ENCODE results near the gene TOM1L2. TPM values are rescaled to one million over a fixed set of nuclear protein-coding genes. Genes with fewer than 3 reads are reported as not detected.
"Not testable (repeated sequence)": the region's sequence is repeated elsewhere in the genome, so short reads cannot be mapped to it uniquely, and the experiment has no call there.

Gene TOM1L2
- total RNA-seq, 2 donors from 2014 or later = 16.3 to 19.8 TPM

- no peak overlapping the region for H3K27ac Mint-ChIP-seq
- DNase-seq (ENCODE audit: low spot score in 2 of 2) = no peak
- no peaks in the 10 kb centered on the region for H3K36me3 Mint-ChIP-seq
- no peaks in the 10 kb centered on the region for H3K9me3 Mint-ChIP-seq
- ATAC-seq = no peak
These were observed 31.2 kb downstream of the TOM1L2 start for GRCh38 chr17:17941015-17941414.

- H3K27ac Mint-ChIP-seq = no peak overlapping the region
- no peak for DNase-seq (ENCODE audit: low spot score in 2 of 2)
- no peaks in the 10 kb centered on the region for H3K9me3 Mint-ChIP-seq
- H3K36me3 Mint-ChIP-seq = no peaks in the 10 kb centered on the region
- no peak for ATAC-seq
These were observed 31.7 kb downstream of the TOM1L2 start for GRCh38 chr17:17940441-17940911.

GRCh38 chr17:17939941-17940340, 32.3 kb downstream of the TOM1L2 start:
- not testable (repeated sequence) for ATAC-seq; H3K27ac Mint-ChIP-seq; H3K9me3 Mint-ChIP-seq; DNase-seq (ENCODE audit: low spot score in 2 of 2); H3K36me3 Mint-ChIP-seq

- H3K36me3 Mint-ChIP-seq = no peaks in the 10 kb centered on the region
- ATAC-seq (no peak), DNase-seq (ENCODE audit: low spot score in 2 of 2) (no peak)
- no peaks in the 10 kb centered on the region for H3K9me3 Mint-ChIP-seq
- H3K27ac Mint-ChIP-seq = no peak overlapping the region
These were observed 33.7 kb downstream of the TOM1L2 start for GRCh38 chr17:17938388-17939107.

- no peaks in the 10 kb centered on the region for H3K9me3 Mint-ChIP-seq
- no peak overlapping the region for H3K27ac Mint-ChIP-seq
- DNase-seq (ENCODE audit: low spot score in 2 of 2) (no peak), ATAC-seq (no peak)
- H3K36me3 Mint-ChIP-seq = no peaks in the 10 kb centered on the region
These were observed 34.2 kb downstream of the TOM1L2 start for GRCh38 chr17:17937958-17938357.

GRCh38 chr17:17937201-17937853, 34.9 kb downstream of the TOM1L2 start:
- ATAC-seq (no peak), DNase-seq (ENCODE audit: low spot score in 2 of 2) (no peak)
- Mint-ChIP-seq H3K27ac (no peak overlapping the region), H3K36me3 (no peaks in the 10 kb centered on the region), H3K9me3 (no peaks in the 10 kb centered on the region)

- H3K27ac Mint-ChIP-seq = peak overlapping the region in 1 of 2 donors; percentile 42
These were observed 36.6 kb downstream of the TOM1L2 start for GRCh38 chr17:17935321-17936271.

GRCh38 chr17:17934806-17935205, 37.4 kb downstream of the TOM1L2 start:
- no peaks in the 10 kb centered on the region for H3K36me3 Mint-ChIP-seq
- ATAC-seq (no peak), DNase-seq (ENCODE audit: low spot score in 2 of 2) (no peak)
- H3K9me3 Mint-ChIP-seq = no peaks in the 10 kb centered on the region
- no peak overlapping the region for H3K27ac Mint-ChIP-seq

More at GRCh38 chr17:17935321-17936271, 36.6 kb downstream of the TOM1L2 start:
- DNase-seq (ENCODE audit: low spot score in 2 of 2) (no peak), ATAC-seq (no peak)
- H3K36me3 Mint-ChIP-seq = no peaks in the 10 kb centered on the region
- H3K9me3 Mint-ChIP-seq = no peaks in the 10 kb centered on the region

- no peak for DNase-seq (ENCODE audit: low spot score in 2 of 2)
- ATAC-seq = peak in 1 of 2 donors; percentile 58
- H3K36me3 Mint-ChIP-seq = no peaks in the 10 kb centered on the region
These were observed 38.0 kb downstream of the TOM1L2 start for GRCh38 chr17:17934214-17934613.

GRCh38 chr17:17933775-17934174, 38.4 kb downstream of the TOM1L2 start:
- no peak overlapping the region for H3K27ac Mint-ChIP-seq
- H3K9me3 Mint-ChIP-seq = no peaks in the 10 kb centered on the region
- ATAC-seq (peak; percentile 54), DNase-seq (ENCODE audit: low spot score in 2 of 2) (no peak)
- no peaks in the 10 kb centered on the region for H3K36me3 Mint-ChIP-seq

More at GRCh38 chr17:17934214-17934613, 38.0 kb downstream of the TOM1L2 start:
- Mint-ChIP-seq H3K27ac (no peak overlapping the region), H3K9me3 (no peaks in the 10 kb centered on the region)

- Mint-ChIP-seq H3K36me3 (no peaks in the 10 kb centered on the region), H3K9me3 (no peaks in the 10 kb centered on the region), H3K27ac (no peak overlapping the region)
- DNase-seq (ENCODE audit: low spot score in 2 of 2) = no peak
- no peak for ATAC-seq
These were observed 41.0 kb downstream of the TOM1L2 start for GRCh38 chr17:17931159-17931558.

GRCh38 chr17:17930674-17931073, 41.5 kb downstream of the TOM1L2 start:
- H3K9me3 Mint-ChIP-seq = no peaks in the 10 kb centered on the region
- no peak for ATAC-seq
- no peak for DNase-seq (ENCODE audit: low spot score in 2 of 2)
- no peak overlapping the region for H3K27ac Mint-ChIP-seq
- no peaks in the 10 kb centered on the region for H3K36me3 Mint-ChIP-seq

- H3K27ac Mint-ChIP-seq = no peak overlapping the region
- H3K36me3 Mint-ChIP-seq = no peaks in the 10 kb centered on the region
- no peaks in the 10 kb centered on the region for H3K9me3 Mint-ChIP-seq
- no peak for DNase-seq (ENCODE audit: low spot score in 2 of 2)
- ATAC-seq = no peak
These were observed 42.4 kb downstream of the TOM1L2 start for GRCh38 chr17:17929655-17930380.

- ATAC-seq = no peak
- H3K9me3 Mint-ChIP-seq = no peaks in the 10 kb centered on the region
- no peak for DNase-seq (ENCODE audit: low spot score in 2 of 2)
- no peaks in the 10 kb centered on the region for H3K36me3 Mint-ChIP-seq
- no peak overlapping the region for H3K27ac Mint-ChIP-seq
These were observed 43.6 kb downstream of the TOM1L2 start for GRCh38 chr17:17928398-17929287.

GRCh38 chr17:17926840-17927449, 45.3 kb downstream of the TOM1L2 start:
- DNase-seq (ENCODE audit: low spot score in 2 of 2) (no peak), ATAC-seq (no peak)
- no peaks in the 10 kb centered on the region for H3K9me3 Mint-ChIP-seq
- H3K36me3 Mint-ChIP-seq = no peaks in the 10 kb centered on the region
- no peak overlapping the region for H3K27ac Mint-ChIP-seq
